Activated CD8-positive, alpha-beta T cell treated with anti-CD3 and anti-CD28 coated beads, Interleukin-2, amount 10 ng/mL, durations not matched to agents 7 days and 5 days (primary cell): Measurements from ENCODE around the gene UQCR10. TPM values are rescaled to one million over a fixed set of nuclear protein-coding genes. Genes with fewer than 3 reads are reported as not detected.
"Not testable (repeated sequence)": the region's sequence is repeated elsewhere in the genome, so short reads cannot be mapped to it uniquely, and the experiment has no call there.

ENCODE experiments used
- ATAC-seq: fragments of 150-1000 bp; cut with Tn5 transposase; one replicate; pipeline ENCODE4 v1.10.0; 2021; ENCODE audit warnings: moderate library complexity
- CTCF ChIA-PET: fragments of 350-600 bp; sonication (Branson Sonifier 250); formaldehyde crosslinking; loops from one replicate; lab custom pipeline; 2021; ENCODE audit warnings: antibody characterized with exemption; lab: Charles Lee
- POLR2A ChIA-PET: fragments of 350-600 bp; sonication (Branson Sonifier 250); formaldehyde crosslinking; loops from one replicate; lab custom pipeline; 2021; ENCODE audit warnings: antibody characterized with exemption; lab: Charles Lee
- DNase-seq: peaks from one replicate; pipeline ENCODE4 v3.0.0-alpha.2; 2020
- H3K27ac Mint-ChIP-seq: one replicate; pipeline ENCODE4 v1.8.0; 2021; ENCODE audit warnings: mild to moderate bottlenecking, mixed read lengths
- H3K27me3 Mint-ChIP-seq: one replicate; pipeline ENCODE4 v1.8.0; 2021; ENCODE audit warnings: low read depth, mixed read lengths
- H3K36me3 Mint-ChIP-seq: one replicate; pipeline ENCODE4 v1.8.0; 2021; ENCODE audit warnings: low read depth, mixed read lengths
- H3K4me1 Mint-ChIP-seq: one replicate; pipeline ENCODE4 v1.8.0; 2021; ENCODE audit warnings: low read depth, mixed read lengths
- H3K4me3 Mint-ChIP-seq: one replicate; pipeline ENCODE4 v1.8.0; 2021; ENCODE audit warnings: mild to moderate bottlenecking, mixed read lengths
- H3K9me3 Mint-ChIP-seq: one replicate; pipeline ENCODE4 v1.8.0; 2022; ENCODE audit warnings: mixed read lengths; ENCODE audit not compliant: insufficient read depth
- total RNA-seq, 2 experiments: library from RNA; stranded (reverse); gene quantifications; one replicate each; pipeline ENCODE4 v1.2.3, GENCODE V29; 2021

The UQCR10 gene
- total RNA-seq, 2 experiments from 2014 or later, result 102 to 103 TPM

GRCh38 chr22:29751669-29752068 is 15.5 kb upstream of the UQCR10 start:
- Mint-ChIP-seq H3K4me1 (peaks cover 30% of the 10 kb centered on the region), H3K27ac (peak overlapping the region; percentile 88), H3K4me3 (no peak overlapping the region), H3K9me3 (no peaks in the 10 kb centered on the region), H3K36me3 (peaks cover 5% of the 10 kb centered on the region), H3K27me3 (no peaks in the 10 kb centered on the region)
- DNase-seq, result no peak
- ATAC-seq, result no peak
- ChIA-PET CTCF (interaction anchor here (1.7 kb wide), 1 partner anchor 253 kb away, joined by 7 read pairs; no protein-coding TSS in a partner anchor), POLR2A (interaction anchor here (2.0 kb wide), 1 partner anchor 15 kb away, joined by 8 read pairs; the partner anchor contains the start of genes UQCR10 and ZMAT5)

- ATAC-seq (no peak), DNase-seq (no peak)
- Mint-ChIP-seq H3K4me3 (no peak overlapping the region), H3K27ac (no peak overlapping the region), H3K36me3 (peaks cover 5% of the 10 kb centered on the region), H3K27me3 (no peaks in the 10 kb centered on the region), H3K9me3 (no peaks in the 10 kb centered on the region), H3K4me1 (peaks cover 30% of the 10 kb centered on the region)
- ChIA-PET POLR2A (interaction anchor here (0.7 kb wide), 1 partner anchor 8 kb away, joined by 3 read pairs; no protein-coding TSS in a partner anchor), CTCF (interaction anchor here (1.4 kb wide), 1 partner anchor 128 kb away, joined by 4 read pairs; no protein-coding TSS in a partner anchor)
Measured at GRCh38 chr22:29753808-29754657, 13.1 kb upstream of the UQCR10 start.

- H3K9me3 Mint-ChIP-seq, H3K4me3 Mint-ChIP-seq, H3K36me3 Mint-ChIP-seq, H3K27ac Mint-ChIP-seq, DNase-seq, ATAC-seq, POLR2A ChIA-PET, H3K27me3 Mint-ChIP-seq: not testable (repeated sequence)
- CTCF ChIA-PET, result interaction anchor here (1.4 kb wide), 1 partner anchor 129 kb away, joined by 4 read pairs; no protein-coding TSS in a partner anchor
- peaks cover 28% of the 10 kb centered on the region for H3K4me1 Mint-ChIP-seq
Measured at GRCh38 chr22:29754658-29755395, 12.3 kb upstream of the UQCR10 start.

GRCh38 chr22:29755889-29756288 is 11.3 kb upstream of the UQCR10 start:
- DNase-seq, result no peak
- H3K4me1 Mint-ChIP-seq, result peaks cover 18% of the 10 kb centered on the region
- no peak overlapping the region for H3K4me3 Mint-ChIP-seq
- H3K36me3 Mint-ChIP-seq, result no peaks in the 10 kb centered on the region
- ChIA-PET CTCF (interaction anchor here (0.5 kb wide), 1 partner anchor 198 kb away, joined by 3 read pairs; no protein-coding TSS in a partner anchor), POLR2A (no interaction called here)
- H3K9me3 Mint-ChIP-seq, result no peaks in the 10 kb centered on the region
- H3K27me3 Mint-ChIP-seq, result no peaks in the 10 kb centered on the region
- ATAC-seq, result no peak
- no peak overlapping the region for H3K27ac Mint-ChIP-seq

GRCh38 chr22:29756341-29756740 is 10.8 kb upstream of the UQCR10 start:
- DNase-seq (no peak), ATAC-seq (no peak)
- no peak overlapping the region for H3K4me3 Mint-ChIP-seq
- ChIA-PET CTCF (interaction anchor here (0.5 kb wide), 1 partner anchor 197 kb away, joined by 3 read pairs; no protein-coding TSS in a partner anchor), POLR2A (no interaction called here)
- no peak overlapping the region for H3K27ac Mint-ChIP-seq
- peaks cover 13% of the 10 kb centered on the region for H3K4me1 Mint-ChIP-seq
- no peaks in the 10 kb centered on the region for H3K36me3 Mint-ChIP-seq
- no peaks in the 10 kb centered on the region for H3K27me3 Mint-ChIP-seq
- H3K9me3 Mint-ChIP-seq, result no peaks in the 10 kb centered on the region

GRCh38 chr22:29757096-29757495 is 10.1 kb upstream of the UQCR10 start:
- no peak overlapping the region for H3K27ac Mint-ChIP-seq
- POLR2A ChIA-PET, result no interaction called here

GRCh38 chr22:29758068-29758622 is 9.0 kb upstream of the UQCR10 start:
- CTCF ChIA-PET, result no interaction called here
- POLR2A ChIA-PET, result no interaction called here
- Mint-ChIP-seq H3K27ac (no peak overlapping the region), H3K27me3 (no peaks in the 10 kb centered on the region), H3K4me3 (no peak overlapping the region), H3K9me3 (no peaks in the 10 kb centered on the region), H3K4me1 (no peaks in the 10 kb centered on the region), H3K36me3 (no peaks in the 10 kb centered on the region)
- DNase-seq (no peak), ATAC-seq (no peak)

More at GRCh38 chr22:29757096-29757495, 10.1 kb upstream of the UQCR10 start:
- Mint-ChIP-seq H3K4me1 (peaks cover 6% of the 10 kb centered on the region), H3K9me3 (no peaks in the 10 kb centered on the region), H3K4me3 (no peak overlapping the region), H3K27me3 (no peaks in the 10 kb centered on the region), H3K36me3 (no peaks in the 10 kb centered on the region)
- ATAC-seq (no peak), DNase-seq (no peak)
- CTCF ChIA-PET, result no interaction called here

GRCh38 chr22:29758959-29759358 is 8.2 kb upstream of the UQCR10 start:
- Mint-ChIP-seq H3K27ac (no peak overlapping the region), H3K9me3 (no peaks in the 10 kb centered on the region), H3K4me3 (no peak overlapping the region), H3K4me1 (peaks cover under 1% of the 10 kb centered on the region), H3K36me3 (no peaks in the 10 kb centered on the region), H3K27me3 (no peaks in the 10 kb centered on the region)
- DNase-seq (no peak), ATAC-seq (no peak)
- ChIA-PET CTCF (no interaction called here), POLR2A (no interaction called here)

- H3K4me3 Mint-ChIP-seq, result no peak overlapping the region
- DNase-seq (no peak), ATAC-seq (no peak)
- H3K4me1 Mint-ChIP-seq, result peaks cover 25% of the 10 kb centered on the region
- H3K27ac Mint-ChIP-seq, result no peak overlapping the region
- ChIA-PET POLR2A (interaction anchor here (0.9 kb wide), 1 partner anchor 9 kb away, joined by 3 read pairs; no protein-coding TSS in a partner anchor), CTCF (no interaction called here)
- H3K27me3 Mint-ChIP-seq, result no peaks in the 10 kb centered on the region
- H3K36me3 Mint-ChIP-seq, result peaks cover 4% of the 10 kb centered on the region
- H3K9me3 Mint-ChIP-seq, result no peaks in the 10 kb centered on the region
Measured at GRCh38 chr22:29762263-29762662, 4.9 kb upstream of the UQCR10 start.

- DNase-seq (peak; percentile 47), ATAC-seq (peak; percentile 6)
- Mint-ChIP-seq H3K27me3 (no peaks in the 10 kb centered on the region), H3K4me1 (peaks cover 42% of the 10 kb centered on the region), H3K27ac (peak overlapping the region; percentile 92), H3K9me3 (no peaks in the 10 kb centered on the region), H3K36me3 (peaks cover 27% of the 10 kb centered on the region), H3K4me3 (peak overlapping the region; percentile 93)
- POLR2A ChIA-PET, result interaction anchor here (1.0 to 1.7 kb wide), 5 partner anchors 15 to 117 kb away, joined by 3 to 8 read pairs (median 4); partner anchors contain the start of genes ASCC2 and MTMR3
- CTCF ChIA-PET, result interaction anchor here (0.9 to 1.2 kb wide), 3 partner anchors 130 to 239 kb away, joined by 3 to 5 read pairs (median 5); no protein-coding TSS in a partner anchor
Measured at GRCh38 chr22:29765905-29766631, 1.1 kb upstream of the UQCR10 start.
